MCF 10A (cell line): ENCODE results near the gene TSPAN3. TPM values are rescaled to one million over a fixed set of nuclear protein-coding genes. Genes with fewer than 3 reads are reported as not detected.

Source experiments
- BruUV-seq: library from RNA; stranded (reverse); fragments of 400-500 nt; replicated peaks from 2 replicates; lab custom pipeline; 2021; lab: Mats Ljungman, UMichigan
- CTCF ChIA-PET: fragments of 300-600 bp; sonication (Branson Sonifier 250); formaldehyde crosslinking; extraction: SDS; loops from one replicate; lab custom pipeline; 2021; ENCODE audit warnings: antibody characterized with exemption, inconsistent platforms; lab: Yijun Ruan, JAX
- POLR2A ChIA-PET: fragments of 300-600, 350-650 bp; sonication (Branson Sonifier 250); formaldehyde crosslinking; extraction: SDS; loops from one replicate; lab custom pipeline; 2020; ENCODE audit warnings: antibody characterized with exemption, inconsistent platforms; lab: Yijun Ruan, JAX
- DNase-seq: peaks from one replicate; pipeline ENCODE4 v3.0.0-alpha.2; 2018; ENCODE audit not compliant: unreplicated experiment
- H3K27ac Mint-ChIP-seq: one replicate; pipeline ENCODE4 v1.8.0; 2022; ENCODE audit warnings: mild to moderate bottlenecking, low read depth, mixed read lengths; ENCODE audit not compliant: unreplicated experiment
- H3K27me3 Mint-ChIP-seq: one replicate; pipeline ENCODE4 v1.8.0; 2022; ENCODE audit warnings: mixed read lengths; ENCODE audit not compliant: insufficient read depth, unreplicated experiment
- H3K36me3 Mint-ChIP-seq: one replicate; pipeline ENCODE4 v1.8.0; 2022; ENCODE audit warnings: mild to moderate bottlenecking, moderate library complexity, mixed read lengths; ENCODE audit not compliant: insufficient read depth, unreplicated experiment
- H3K4me1 Mint-ChIP-seq: one replicate; pipeline ENCODE4 v1.8.0; 2022; ENCODE audit warnings: mixed read lengths; ENCODE audit not compliant: insufficient read depth, unreplicated experiment
- H3K4me3 Mint-ChIP-seq: one replicate; pipeline ENCODE4 v1.8.0; 2022; ENCODE audit warnings: mild to moderate bottlenecking, moderate library complexity, mixed read lengths; ENCODE audit not compliant: unreplicated experiment
- H3K9me3 Mint-ChIP-seq: one replicate; pipeline ENCODE4 v1.8.0; 2022; ENCODE audit warnings: mixed read lengths; ENCODE audit not compliant: unreplicated experiment
- intact Hi-C: fragments of 100-400 bp; cut with micrococcal nuclease; formaldehyde crosslinking; loops from 2 replicates; pipeline ENCODE4 v1.14.1; 2022
- total RNA-seq: library from RNA; stranded (reverse); gene quantifications from 2 replicates; pipeline ENCODE4 v1.2.3, GENCODE V29; 2022
- TF ChIP-seq, protein P1 (sequence below): fragments of 200-600 bp; IDR thresholded peaks from one replicate; pipeline ENCODE4 v1.8.0; 2022; ENCODE audit warnings: antibody characterized with exemption, mild to moderate bottlenecking; ENCODE audit not compliant: unreplicated experiment

TSPAN3 gene
- total RNA-seq, 1 experiment from 2014 or later, result 96.6 TPM

DNA sequence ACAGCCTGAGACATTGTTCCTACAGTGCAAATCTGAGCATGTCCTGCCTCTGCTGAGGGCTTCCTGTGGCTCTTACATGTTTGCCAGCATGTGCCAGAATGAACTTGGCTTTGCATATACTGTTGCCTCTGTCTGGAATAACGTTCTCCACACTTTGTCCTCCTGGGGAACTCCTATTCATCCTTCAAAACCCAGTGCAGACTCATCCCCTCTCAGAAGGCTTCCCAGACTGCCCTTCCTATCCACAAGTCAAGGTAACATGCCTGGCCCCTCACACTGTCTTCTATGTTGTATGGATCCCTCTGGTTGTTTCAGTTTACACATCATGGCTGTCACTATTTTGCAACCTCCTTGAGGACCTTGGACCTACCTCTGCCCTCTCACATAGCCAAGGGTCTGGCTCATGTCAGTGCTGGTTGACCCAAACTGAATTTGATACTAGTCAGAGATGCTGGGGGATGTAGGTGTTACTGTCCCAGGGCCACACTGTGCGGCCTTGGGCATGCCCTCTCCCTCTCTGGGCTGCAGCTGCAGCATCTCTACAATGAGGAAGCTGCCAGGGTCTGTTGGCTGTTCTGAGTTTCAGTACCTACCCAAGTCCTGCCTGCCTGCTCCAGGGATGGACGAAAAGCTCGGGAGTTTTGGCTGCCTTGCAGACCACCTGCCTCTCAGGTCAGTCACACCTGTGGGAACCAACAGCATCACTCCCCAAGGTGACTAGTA, 29.0 kb upstream of the TSPAN3 start:
- POLR2A ChIA-PET, result interaction anchor here (1.6 kb wide), 1 partner anchor 29 kb away, joined by 3 read pairs; the partner anchor contains the start of gene TSPAN3
- intact Hi-C loops, result no loop called here
- Mint-ChIP-seq H3K4me1 (peaks cover 7% of the 10 kb centered on the region), H3K27ac (no peak overlapping the region), H3K27me3 (no peaks in the 10 kb centered on the region), H3K9me3 (no peaks in the 10 kb centered on the region), H3K4me3 (no peak overlapping the region), H3K36me3 (peaks cover 7% of the 10 kb centered on the region)
- TF ChIP-seq, protein P1, sequence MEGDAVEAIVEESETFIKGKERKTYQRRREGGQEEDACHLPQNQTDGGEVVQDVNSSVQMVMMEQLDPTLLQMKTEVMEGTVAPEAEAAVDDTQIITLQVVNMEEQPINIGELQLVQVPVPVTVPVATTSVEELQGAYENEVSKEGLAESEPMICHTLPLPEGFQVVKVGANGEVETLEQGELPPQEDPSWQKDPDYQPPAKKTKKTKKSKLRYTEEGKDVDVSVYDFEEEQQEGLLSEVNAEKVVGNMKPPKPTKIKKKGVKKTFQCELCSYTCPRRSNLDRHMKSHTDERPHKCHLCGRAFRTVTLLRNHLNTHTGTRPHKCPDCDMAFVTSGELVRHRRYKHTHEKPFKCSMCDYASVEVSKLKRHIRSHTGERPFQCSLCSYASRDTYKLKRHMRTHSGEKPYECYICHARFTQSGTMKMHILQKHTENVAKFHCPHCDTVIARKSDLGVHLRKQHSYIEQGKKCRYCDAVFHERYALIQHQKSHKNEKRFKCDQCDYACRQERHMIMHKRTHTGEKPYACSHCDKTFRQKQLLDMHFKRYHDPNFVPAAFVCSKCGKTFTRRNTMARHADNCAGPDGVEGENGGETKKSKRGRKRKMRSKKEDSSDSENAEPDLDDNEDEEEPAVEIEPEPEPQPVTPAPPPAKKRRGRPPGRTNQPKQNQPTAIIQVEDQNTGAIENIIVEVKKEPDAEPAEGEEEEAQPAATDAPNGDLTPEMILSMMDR, result no peak
- CTCF ChIA-PET, result interaction anchor here (0.6 kb wide), 1 partner anchor 8 kb away, joined by 3 read pairs; no protein-coding TSS in a partner anchor
- DNase-seq, result no peak
- BruUV-seq, result no TSS peak

DNA sequence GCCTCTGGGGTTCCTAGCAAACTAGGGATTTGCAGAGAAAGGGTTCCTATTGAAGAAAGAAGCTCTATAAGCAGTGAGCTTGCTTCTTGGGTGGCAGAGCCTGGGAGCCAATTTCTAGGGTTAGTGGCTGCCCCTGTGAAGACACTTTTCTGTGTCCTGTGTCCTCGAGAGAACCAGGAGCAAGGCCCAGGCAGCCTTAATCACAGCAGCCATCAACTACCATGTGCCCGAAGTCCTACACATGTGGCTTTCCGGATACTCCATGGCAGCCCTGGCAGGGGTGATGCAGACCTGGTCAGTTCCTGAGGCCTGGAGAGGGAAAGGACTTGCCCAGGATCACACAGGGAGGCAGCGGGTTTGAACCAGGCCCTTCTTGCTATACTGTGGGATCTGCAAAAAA, 27.7 kb upstream of the TSPAN3 start:
- BruUV-seq, result no TSS peak
- Mint-ChIP-seq H3K4me3 (no peak overlapping the region), H3K27ac (no peak overlapping the region), H3K36me3 (peaks cover 7% of the 10 kb centered on the region), H3K4me1 (peaks cover 7% of the 10 kb centered on the region), H3K9me3 (no peaks in the 10 kb centered on the region), H3K27me3 (no peaks in the 10 kb centered on the region)
- intact Hi-C loops, result no loop called here
- CTCF ChIA-PET, result interaction anchor here (0.6 to 2.2 kb wide), 3 partner anchors 9 to 71 kb away, joined by 3 to 6 read pairs (median 5); no protein-coding TSS in a partner anchor
- TF ChIP-seq, protein P1, result no peak
- POLR2A ChIA-PET, result no interaction called here
- DNase-seq, result no peak

- intact Hi-C loops, result no loop called here
Measured at GRCh38 chr15:77097921-77098320, 27.0 kb upstream of the TSPAN3 start.

DNA sequence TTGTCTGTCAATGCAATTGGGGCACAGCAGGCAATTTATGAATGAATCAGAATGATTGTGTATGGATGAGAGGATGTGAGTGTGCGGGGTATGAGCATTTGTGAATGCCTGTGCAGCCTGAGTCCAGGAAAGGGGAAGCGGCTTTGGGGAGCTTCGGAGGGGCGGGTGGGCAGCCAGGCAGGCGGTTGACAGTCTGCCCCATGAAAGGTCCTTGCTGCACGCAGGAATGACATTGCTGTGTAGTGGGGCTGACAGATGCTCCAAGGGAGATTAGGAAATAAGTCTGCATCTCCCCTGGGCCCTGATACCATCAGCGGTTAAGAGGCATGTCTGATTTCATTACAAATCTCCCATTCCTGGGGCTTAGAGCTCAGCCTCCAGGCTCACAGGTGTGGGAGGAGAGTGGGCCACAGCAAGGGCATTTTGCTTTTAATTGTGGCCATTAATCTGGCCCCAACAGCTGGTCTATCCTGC, 26.4 kb upstream of the TSPAN3 start:
- no peaks in the 10 kb centered on the region for H3K9me3 Mint-ChIP-seq
- TF ChIP-seq, protein P1, result no peak

More at GRCh38 chr15:77097921-77098320, 27.0 kb upstream of the TSPAN3 start:
- H3K9me3 Mint-ChIP-seq, result no peaks in the 10 kb centered on the region
- TF ChIP-seq, protein P1, result no peak
- H3K4me1 Mint-ChIP-seq, result peaks cover 7% of the 10 kb centered on the region
- no peak overlapping the region for H3K27ac Mint-ChIP-seq
- DNase-seq, result no peak
- ChIA-PET CTCF (interaction anchor here (0.6 to 2.2 kb wide), 8 partner anchors 9 to 470 kb away, joined by 3 to 12 read pairs (median 4); no protein-coding TSS in a partner anchor), POLR2A (no interaction called here)
- no TSS peak for BruUV-seq
- H3K4me3 Mint-ChIP-seq, result no peak overlapping the region
- peaks cover 7% of the 10 kb centered on the region for H3K36me3 Mint-ChIP-seq
- H3K27me3 Mint-ChIP-seq, result no peaks in the 10 kb centered on the region

More for the DNA sequence above, 26.4 kb upstream of the TSPAN3 start:
- ChIA-PET POLR2A (no interaction called here), CTCF (interaction anchor here (0.6 to 2.2 kb wide), 8 partner anchors 10 to 470 kb away, joined by 3 to 12 read pairs (median 4); no protein-coding TSS in a partner anchor)
- no peaks in the 10 kb centered on the region for H3K27me3 Mint-ChIP-seq
- no peak for DNase-seq
- peaks cover 7% of the 10 kb centered on the region for H3K36me3 Mint-ChIP-seq
- no peak overlapping the region for H3K4me3 Mint-ChIP-seq
- H3K4me1 Mint-ChIP-seq, result peaks cover 7% of the 10 kb centered on the region
- no TSS peak for BruUV-seq
- intact Hi-C loops, result no loop called here
- no peak overlapping the region for H3K27ac Mint-ChIP-seq
